K562 (cell line): Measurements from ENCODE around the gene ESD. TPM values are rescaled to one million over a fixed set of nuclear protein-coding genes. Genes with fewer than 3 reads are reported as not detected.

ENCODE experiments used
- ATAC-seq: fragments of 200-7000 bp; cut with Tn5 transposase; 3 replicates; pipeline ENCODE4 v1.9.1; 2020; ENCODE audit warnings: moderate library complexity
- BruUV-seq: library from RNA; stranded (reverse); fragments of 400-500 nt; replicated peaks from 2 replicates; lab custom pipeline; 2021; lab: Mats Ljungman, UMichigan
- CTCF ChIA-PET: fragments of 300-600 bp; formaldehyde crosslinking; extraction: SDS; loops from one replicate; lab custom pipeline; 2021; ENCODE audit warnings: low intra/inter-chr PET ratio; lab: Yijun Ruan, JAX
- POLR2A ChIA-PET: fragments of 300-600, 350-650 bp; sonication (Branson Sonifier 250); formaldehyde crosslinking; extraction: SDS; loops from one replicate; lab custom pipeline; 2021; ENCODE audit warnings: antibody characterized with exemption, inconsistent platforms; lab: Yijun Ruan, JAX
- DNase-seq, 4 experiments: peaks; one replicate each; pipeline versions ENCODE4 v3.0.0 to v3.0.0-alpha.2; 2011 to 2018; ENCODE audit warnings: low spot score in 3 of 4, mixed read lengths in 3 of 4; ENCODE audit errors: extremely low read depth in 1 of 4
- FAIRE-seq: peaks from 2 replicates; lab custom pipeline; 2011; peaks lifted over from hg19 to GRCh38; lab: Jason Lieb, UNC
- H2AFZ ChIP-seq: 2 replicates; pipeline ENCODE4 v1.6.0; 2011; ENCODE audit warnings: low read depth, low read length, control low read depth, inconsistent platforms
- H3K27ac ChIP-seq: fragments of 200-600 bp; 3 replicates; pipeline ENCODE4 v1.8.0; 2011; ENCODE audit warnings: low read depth, mild to moderate bottlenecking, control low read depth, inconsistent platforms, low read length, moderate library complexity, mixed read lengths; ENCODE audit errors: extremely low read depth
- H3K27me3 ChIP-seq, 2 experiments: fragments of 300-600 bp in 1 of 2; 2 replicates in 1 of 2; 3 replicates in 1 of 2; pipeline versions ENCODE4 v1.6.0 to v1.8.0; 2011; ENCODE audit warnings: inconsistent platforms in 2 of 2, low read length in 2 of 2, mild to moderate bottlenecking in 1 of 2, mixed read lengths in 1 of 2, moderate library complexity in 1 of 2; ENCODE audit not compliant: control insufficient read depth in 2 of 2, insufficient read depth in 2 of 2
- H3K36me3 ChIP-seq: fragments of 300-600 bp; 3 replicates; pipeline ENCODE4 v1.8.0; 2011; ENCODE audit warnings: mild to moderate bottlenecking, low read length, inconsistent platforms; ENCODE audit not compliant: control insufficient read depth, insufficient read depth
- H3K4me1 ChIP-seq, 2 experiments: fragments of 200-600 bp in 1 of 2; replicated peaks in 1 of 2; 2 replicates in 1 of 2; 3 replicates in 1 of 2; pipeline versions ENCODE4 v1.5.1 to v1.8.0; 2011; ENCODE audit warnings: inconsistent platforms in 2 of 2, low read length in 2 of 2, mild to moderate bottlenecking in 1 of 2, mixed read lengths in 1 of 2, moderate library complexity in 1 of 2; ENCODE audit not compliant: control insufficient read depth in 2 of 2, insufficient read depth in 2 of 2
- H3K4me2 ChIP-seq: 2 replicates; pipeline ENCODE4 v1.6.1; 2011; ENCODE audit warnings: low read length, control low read depth, inconsistent platforms, mixed read lengths; ENCODE audit not compliant: insufficient read depth
- H3K4me3 ChIP-seq: fragments of 200-600 bp; sonication (generic), shearing (Covaris generic); 2 replicates; pipeline ENCODE4 v1.5.1; 2016; ENCODE audit warnings: control low read depth, inconsistent platforms
- H3K79me2 ChIP-seq: fragments of 200-600 bp; 3 replicates; pipeline ENCODE4 v1.8.0; 2011; ENCODE audit warnings: low read length, inconsistent platforms; ENCODE audit not compliant: control insufficient read depth, insufficient read depth
- H3K9ac ChIP-seq, 2 experiments: 2 replicates each; pipeline versions ENCODE4 v1.6.0 to v1.6.1; 2011; ENCODE audit warnings: low read depth in 2 of 2, low read length in 2 of 2, control low read depth in 1 of 2, inconsistent platforms in 1 of 2, mild to moderate bottlenecking in 1 of 2, mixed read lengths in 1 of 2; ENCODE audit not compliant: insufficient read depth in 1 of 2
- H3K9me1 ChIP-seq: one replicate; pipeline ENCODE4 v1.6.0; 2011; ENCODE audit warnings: inconsistent platforms, mild to moderate bottlenecking, low read length, moderate library complexity; ENCODE audit not compliant: control insufficient read depth, insufficient read depth
- H3K9me3 ChIP-seq: replicated peaks from 2 replicates; pipeline ENCODE4 v1.5.1; 2011; ENCODE audit warnings: low read depth, low read length, inconsistent platforms; ENCODE audit not compliant: control insufficient read depth, insufficient read depth
- H4K20me1 ChIP-seq: replicated peaks from 2 replicates; pipeline ENCODE4 v1.6.1; 2011; ENCODE audit warnings: low read length, inconsistent platforms, mixed read lengths; ENCODE audit not compliant: control insufficient read depth, insufficient read depth
- NRF1 ChIP-seq, 2 experiments: fragments of 450-650 bp; IDR thresholded peaks in 1 of 2; conservative IDR thresholded peaks in 1 of 2; 2 replicates each; pipeline ENCODE4 v1.6.1; 2014; ENCODE audit warnings: mild to moderate bottlenecking in 2 of 2
- PRDM10 ChIP-seq: fragments of 450-650 bp; IDR thresholded peaks from 2 replicates; pipeline ENCODE4 v1.6.1; 2018; ENCODE audit not compliant: partially characterized antibody
- WGBS: fragments of 100-300 bp; shearing (Covaris generic); methylation state at CpG from one replicate; pipeline ENCODE4 v1.1.6; 2016; ENCODE audit warnings: low coverage, mixed read lengths; ENCODE audit not compliant: insufficient coverage; ENCODE audit errors: missing lambda C conversion rate; 5-methylcytosine and 5-hydroxymethylcytosine counted together
- in situ Hi-C: fragments of 300-500 bp; cut with MboI; formaldehyde crosslinking; loops from 4 replicates; pipeline ENCODE4 v1.15.0; 2018; ENCODE audit warnings: inconsistent platforms, mixed read lengths
- intact Hi-C: fragments of 100-400 bp; cut with micrococcal nuclease; formaldehyde crosslinking; loops from 2 replicates; pipeline ENCODE4 v1.14.2; 2022
- polyA plus RNA-seq, 8 experiments: library from polyadenylated mRNA; depleted of rRNA in 4 of 8; stranded (reverse) in 5 of 8; unstranded in 3 of 8; fragments of >200 nt; fragmentation: Nextera tagmentation in 2 of 8; fragmentation: Illumina TruSeq in 1 of 8; extraction: Ambion mirVana in 2 of 8; extraction: Trizol in 1 of 8; gene quantifications; 2 replicates each; pipeline versions ENCODE4 v1.2.1 to v1.2.3, GENCODE V29; 2011 to 2014; ENCODE audit warnings: inconsistent platforms in 1 of 8, missing spikeins in 1 of 8
- total RNA-seq, 7 experiments: library from RNA; depleted of rRNA in 6 of 7; stranded (reverse); fragments of >200 nt in 6 of 7; fragmentation: Illumina TruSeq in 2 of 7; extraction: Trizol in 2 of 7; gene quantifications; 2 replicates each; pipeline versions ENCODE4 v1.2.1 to v1.2.3, GENCODE V29; 2011 to 2021; ENCODE audit warnings: low replicate concordance in 1 of 7

The ESD gene
- total and polyA plus RNA-seq, 9 of the 15 experiments (the other 6 are each of a cell fraction or from before 2014, with no cell fraction given) = 88.9 to 402 (median 232) TPM

GRCh38 chr13:46782066-46782465, 14.9 kb downstream of the ESD start:
- Histone ChIP-seq H3K79me2 (no peaks in the 10 kb centered on the region), H3K9me1 (no peaks in the 10 kb centered on the region), H4K20me1 (no peaks in the 10 kb centered on the region), H3K36me3 (peaks cover 90% of the 10 kb centered on the region), H2AFZ (no peak overlapping the region), H3K27ac (no peak overlapping the region), H3K9me3 (no peaks in the 10 kb centered on the region), H3K27me3 (no peaks in the 10 kb centered on the region), H3K4me2 (no peak overlapping the region), H3K4me1 (no peaks in the 10 kb centered on the region), H3K9ac (no peak overlapping the region), H3K4me3 (no peak overlapping the region)
- POLR2A ChIA-PET = interaction anchor here (0.6 kb wide), 1 partner anchor 14 kb away, joined by 3 read pairs; no protein-coding TSS in a partner anchor
- no TSS peak for BruUV-seq
- CTCF ChIA-PET = no interaction called here
- in situ Hi-C loops (no loop called here), intact Hi-C loops (no loop called here)
- WGBS = 86% methylated on average over 1 of the region's 1 CpG
- no peak for FAIRE-seq
- ATAC-seq = no peak
- no peak for DNase-seq
- TF ChIP-seq PRDM10 (peak; percentile 92), NRF1 (conservative IDR thresholded peaks at IDR 0.05 in 1 of 2, IDR thresholded peaks at IDR 0.05 in 1 of 2) (no peak)
